Erythroblast (primary cell): ENCODE data around the gene GDF7.

ENCODE experiments used
- GATA1 ChIP-seq: IDR thresholded peaks from 2 replicates; pipeline ENCODE4 v1.6.1; 2011; ENCODE audit warnings: low read depth, mild to moderate bottlenecking, control low read depth, low read length, moderate library complexity
- POLR2A ChIP-seq: IDR thresholded peaks from 2 replicates; pipeline ENCODE4 v1.6.1; 2011; ENCODE audit warnings: mild to moderate bottlenecking, low read length

- TF ChIP-seq POLR2A (no peak), GATA1 (no peak)
These were observed 18.1 kb upstream of the GDF7 start for GRCh38 chr2:20648831-20649230.
